Endothelial cell of umbilical vein (primary cell): ENCODE measurements around the gene PKHD1. TPM values are rescaled to one million over a fixed set of nuclear protein-coding genes. Genes with fewer than 3 reads are reported as not detected.

Source experiments
- polyA plus RNA-seq, 4 experiments: library from polyadenylated mRNA; depleted of rRNA in 3 of 4; stranded (reverse) in 3 of 4; unstranded in 1 of 4; fragments of >200 nt; gene quantifications; 2 replicates each; pipeline versions ENCODE4 v1.2.1 to v1.2.3, GENCODE V29; 2011 to 2012; ENCODE audit warnings: missing spikeins in 1 of 4
- small RNA-seq: library from RNA; depleted of rRNA; stranded (forward); fragments of <200 nt; gene quantifications from one replicate; pipeline ENCODE3, GENCODE V24; 2012; ENCODE audit warnings: low replicate concordance, low read depth; ENCODE audit not compliant: insufficient read depth, insufficient read length
- total RNA-seq: library from RNA; stranded (reverse); gene quantifications from 2 replicates; pipeline ENCODE4 v1.2.3, GENCODE V29; 2021

The PKHD1 gene
- total and polyA plus RNA-seq, 2 donors (not counting 3 experiments of a cell fraction or from before 2014, with no cell fraction given): not detected

Small RNA genes lying within 50 kb of the gene (small RNA-seq; reads per million reads assigned to genes)
- not detected for gene RN7SL580P

Other genes starting within 250 kb of the PKHD1 start
- gene IL17A, start 98.8 kb upstream of the PKHD1 start, total RNA-seq: not detected in 2 replicates
- gene IL17A, start 98.8 kb upstream of the PKHD1 start, polyA plus RNA-seq: not detected in 2 replicates
- not detected in 2 replicates for gene IL17F, start 156.9 kb upstream of the PKHD1 start, total RNA-seq
- gene IL17F, start 156.9 kb upstream of the PKHD1 start, polyA plus RNA-seq: not detected in 2 replicates
- gene MCM3, start 197.1 kb upstream of the PKHD1 start, total RNA-seq: 80.6 and 81.6 TPM in 2 replicates
- 50.3 and 57.2 TPM in 2 replicates for gene MCM3, start 197.1 kb upstream of the PKHD1 start, polyA plus RNA-seq